ENCODE data around the gene KREMEN1. TPM values are rescaled to one million over a fixed set of nuclear protein-coding genes. Genes with fewer than 3 reads are reported as not detected.

The KREMEN1 gene
- total and polyA plus RNA-seq, 2 of the 4 experiments (the other 2 are of a cell fraction): 2.9 to 4.6 TPM

DNA sequence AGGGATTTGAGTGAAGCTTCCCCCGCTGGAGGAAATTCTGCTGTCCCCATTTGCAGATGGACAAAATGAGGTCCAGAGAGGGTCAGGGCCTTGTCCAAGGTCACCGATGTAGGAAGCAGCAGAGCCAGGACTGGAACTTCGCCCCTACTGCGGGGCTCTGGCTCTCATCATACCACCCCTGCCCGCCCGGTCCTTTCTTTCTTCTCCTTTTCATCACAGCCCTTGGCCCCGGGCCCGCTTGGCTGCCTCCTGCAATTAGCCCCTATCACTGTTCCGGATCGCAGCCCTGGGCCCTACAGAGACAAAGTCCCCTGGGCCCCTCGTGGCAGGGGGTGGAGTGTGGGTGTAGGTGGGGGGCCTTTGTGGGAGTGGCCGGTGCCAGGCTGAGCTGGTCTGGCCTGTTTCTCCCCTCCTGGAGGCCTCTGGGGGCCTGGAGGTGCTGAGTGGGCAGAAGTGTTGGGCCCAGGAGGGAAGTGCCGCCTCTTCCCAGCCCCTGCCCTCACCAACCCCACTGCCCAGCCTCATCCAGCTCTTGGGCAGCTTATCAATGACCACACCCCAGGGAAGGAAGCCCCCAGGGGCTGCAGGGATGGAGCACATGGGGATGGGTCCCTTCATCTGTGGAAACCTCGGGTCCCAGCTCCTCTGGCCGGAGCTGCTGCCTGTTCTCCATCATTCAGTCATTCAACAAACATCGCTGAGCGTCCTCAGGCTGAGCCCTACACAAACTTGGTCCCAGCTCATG lies 136.2 kb downstream of the KREMEN1 start:
- Histone ChIP-seq H3K27ac (ENCODE audit: insufficient read depth, low read length) (no peak overlapping the region), H3K4me1 (ENCODE audit: control insufficient read depth, insufficient read depth, low read length) (no peaks in the 10 kb centered on the region), H2BK5ac (ENCODE audit: low read depth, low read length, poor library complexity, severe bottlenecking) (no peak overlapping the region), H4K5ac (ENCODE audit: low read depth, low read length) (no peak overlapping the region), H3K4ac (ENCODE audit: low read depth, low read length) (no peak overlapping the region), H3K4me2 (ENCODE audit: low read depth, low read length) (no peak overlapping the region), H3K79me1 (ENCODE audit: low read depth in 1 of 2, low read length in 2 of 2) (no peaks in the 10 kb centered on the region), H4K20me1 (ENCODE audit: insufficient read depth, low read length) (no peaks in the 10 kb centered on the region; the same call in 1 of the 2 replicates), H2AFZ (replicated peaks; ENCODE audit: low read length, poor library complexity) (no peak overlapping the region), H2BK120ac (ENCODE audit: low read depth, low read length) (no peak overlapping the region), H3K27me3 (ENCODE audit: control insufficient read depth, insufficient read depth, low read length) (peaks cover 20% of the 10 kb centered on the region), H2AK5ac (ENCODE audit: low read depth, low read length) (no peak overlapping the region), H3K18ac (ENCODE audit: low read depth, low read length) (no peak overlapping the region), H3K9me1 (ENCODE audit: insufficient read depth, low read length) (peaks cover 4% of the 10 kb centered on the region; the same call in 1 of the 2 replicates), H4K8ac (ENCODE audit: low read depth in 2 of 2, low read length in 2 of 2) (no peak overlapping the region), H3K36me3 (ENCODE audit: control insufficient read depth, insufficient read depth, low read length) (no peaks in the 10 kb centered on the region), H3K9me3 (ENCODE audit: control insufficient read depth, insufficient read depth, low read length) (no peaks in the 10 kb centered on the region), H3K14ac (replicated peaks; ENCODE audit: low read depth, low read length) (no peak overlapping the region), H2BK20ac (ENCODE audit: low read depth, low read length) (no peak overlapping the region), H4K91ac (ENCODE audit: insufficient read depth, low read depth, low read length) (no peak overlapping the region), H3K56ac (ENCODE audit: extremely low read depth, insufficient read depth, low read length) (no peak overlapping the region), H3K4me3 (ENCODE audit: insufficient read depth, low read depth, low read length) (no peak overlapping the region), H2BK15ac (ENCODE audit: low read depth, low read length) (no peak overlapping the region), H2AK9ac (replicated peaks; ENCODE audit: low read depth, low read length, poor library complexity) (no peak overlapping the region), H3K23ac (ENCODE audit: low read depth, low read length) (no peak overlapping the region), H3K9ac (ENCODE audit: low read depth, low read length) (no peak overlapping the region)
- no CpG with 5 or more reads among the region's 17 CpGs for WGBS, 2 experiments (ENCODE audit: extremely low coverage in 2 of 2, insufficient read length in 1 of 2)
- CTCF ChIA-PET: no interaction called here
- ATAC-seq (ENCODE audit: low read depth) (no peak), DNase-seq (no peak)
- TF ChIP-seq MXI1 (IDR thresholded peaks at IDR 0.05; ENCODE audit: borderline replicate concordance, low read depth, low read length) (no peak), FOS (IDR thresholded peaks at IDR 0.05; ENCODE audit: low read depth, low read length) (no peak), CEBPB (IDR thresholded peaks at IDR 0.05; ENCODE audit: low read depth, low read length) (no peak), MAZ (IDR thresholded peaks at IDR 0.05; ENCODE audit: borderline replicate concordance, low read depth, low read length) (no peak), ELK1 (IDR thresholded peaks at IDR 0.05; ENCODE audit: borderline replicate concordance, low read depth, low read length) (no peak), USF2 (IDR thresholded peaks at IDR 0.05; ENCODE audit: low read depth, low read length) (no peak), BHLHE40 (IDR thresholded peaks at IDR 0.05; ENCODE audit: low read depth, low read length) (no peak), MAFK (IDR thresholded peaks at IDR 0.05; ENCODE audit: low read depth, low read length) (no peak), CHD1 (IDR thresholded peaks at IDR 0.05; ENCODE audit: low read depth, low read length) (no peak), RFX5 (IDR thresholded peaks at IDR 0.05; ENCODE audit: low read depth, low read length) (no peak), NFE2L2 (IDR thresholded peaks at IDR 0.05; ENCODE audit: low read depth, low read length) (no peak), RCOR1 (IDR thresholded peaks at IDR 0.05; ENCODE audit: insufficient replicate concordance, low read length) (no peak), SMC3 (IDR thresholded peaks at IDR 0.05; ENCODE audit: low read depth, low read length) (no peak), POLR2A (IDR thresholded peaks at IDR 0.05; ENCODE audit: low read depth, low read length) (no peak), RAD21 (IDR thresholded peaks at IDR 0.05; ENCODE audit: low read length) (no peak)
- TF ChIP-seq, protein P1, sequence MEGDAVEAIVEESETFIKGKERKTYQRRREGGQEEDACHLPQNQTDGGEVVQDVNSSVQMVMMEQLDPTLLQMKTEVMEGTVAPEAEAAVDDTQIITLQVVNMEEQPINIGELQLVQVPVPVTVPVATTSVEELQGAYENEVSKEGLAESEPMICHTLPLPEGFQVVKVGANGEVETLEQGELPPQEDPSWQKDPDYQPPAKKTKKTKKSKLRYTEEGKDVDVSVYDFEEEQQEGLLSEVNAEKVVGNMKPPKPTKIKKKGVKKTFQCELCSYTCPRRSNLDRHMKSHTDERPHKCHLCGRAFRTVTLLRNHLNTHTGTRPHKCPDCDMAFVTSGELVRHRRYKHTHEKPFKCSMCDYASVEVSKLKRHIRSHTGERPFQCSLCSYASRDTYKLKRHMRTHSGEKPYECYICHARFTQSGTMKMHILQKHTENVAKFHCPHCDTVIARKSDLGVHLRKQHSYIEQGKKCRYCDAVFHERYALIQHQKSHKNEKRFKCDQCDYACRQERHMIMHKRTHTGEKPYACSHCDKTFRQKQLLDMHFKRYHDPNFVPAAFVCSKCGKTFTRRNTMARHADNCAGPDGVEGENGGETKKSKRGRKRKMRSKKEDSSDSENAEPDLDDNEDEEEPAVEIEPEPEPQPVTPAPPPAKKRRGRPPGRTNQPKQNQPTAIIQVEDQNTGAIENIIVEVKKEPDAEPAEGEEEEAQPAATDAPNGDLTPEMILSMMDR (conservative IDR thresholded peaks at IDR 0.05; ENCODE audit: low read depth, low read length): no peak
- POLR2A ChIA-PET (ENCODE audit: unreplicated experiment): no interaction called here
- dilution Hi-C loops (cut with HindIII; ENCODE audit: low sequenced_read_pairs, unreplicated experiment): no loop called here
- BruUV-seq (replicated peaks): no TSS peak
- in situ Hi-C loops (cut with MboI; ENCODE audit: low sequenced_read_pairs): no loop called here
- intact Hi-C loops (cut with micrococcal nuclease): no loop called here
